ENCODE results near the gene GIPC1. TPM values are rescaled to one million over a fixed set of nuclear protein-coding genes. Genes with fewer than 3 reads are reported as not detected.

The GIPC1 gene
- polyA plus RNA-seq (2011; rRNA removed) (41.4 and 52.9 TPM in 2 replicates), polyA plus RNA-seq (2017; fragmentation: RNase III; extraction: RNeasy Plus Mini Kit Qiagen cat#74134 plus additional on column Dnase treatment) (81.4 to 88.6 TPM (median 86.4 TPM) in 3 replicates), polyA minus RNA-seq (2011; rRNA and poly(A)+ RNA removed) (27.3 and 33.1 TPM in 2 replicates)
- 99.5 and 148 TPM in 2 replicates for polyA plus RNA-seq (2012; cell fraction: cytosol; rRNA removed)
- 116 and 149 TPM in 2 replicates for polyA plus RNA-seq (2012; cell fraction: nucleus; rRNA removed)

DNA sequence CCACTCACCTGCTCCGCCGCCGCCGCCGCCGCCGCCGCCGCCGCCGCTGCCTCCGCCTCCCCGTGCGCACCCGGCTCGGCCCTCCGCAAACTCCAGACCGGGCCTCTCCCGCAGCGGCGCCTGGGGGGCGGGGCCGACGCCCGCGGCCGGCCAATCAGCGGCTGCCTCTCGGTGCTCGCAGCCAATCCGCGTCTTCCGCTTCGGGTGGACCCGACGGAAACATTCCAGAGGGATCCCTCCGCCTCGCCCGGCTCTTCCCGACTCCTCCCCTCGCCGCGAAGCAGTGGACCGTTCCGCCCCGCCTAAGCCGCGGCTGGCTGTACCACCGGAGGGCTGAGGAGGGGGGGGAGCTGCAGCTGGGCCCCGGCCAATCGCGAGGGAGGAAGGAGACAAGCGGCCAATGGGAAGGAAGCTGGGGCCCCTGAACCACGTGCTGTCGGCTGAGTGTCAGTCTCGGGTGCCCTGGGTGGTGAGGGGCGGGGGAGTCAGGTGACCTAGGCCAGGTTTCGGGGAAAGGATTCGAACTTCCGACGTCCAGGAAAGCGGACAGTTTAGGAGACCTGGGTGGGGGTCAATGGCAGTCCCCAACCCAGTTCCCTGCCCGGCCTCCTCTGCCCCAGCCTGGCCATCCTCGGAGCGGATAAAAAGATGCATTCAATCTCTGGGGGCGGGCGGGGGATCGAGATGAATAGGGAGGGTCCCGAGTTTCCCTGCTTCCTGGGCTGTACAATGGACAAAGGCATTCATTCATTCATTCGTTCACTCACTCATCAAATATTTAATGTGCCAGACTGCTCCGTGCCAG, at the start of gene GIPC1:
GIPC1 (minus strand) TSS at position 99 of the 805 bp plus-strand sequence. CDS start 13,151 bp downstream, outside the sequence.
- POLR2A ChIA-PET, result interaction anchor here (0.6 to 3.9 kb wide), 4 partner anchors 9 to 22 kb away, joined by 4 to 31 read pairs (median 7); partner anchors contain the start of gene DNAJB1
- Histone ChIP-seq H3K4me2 (peak within 1 kb of the TSS; percentile 93), H3K4me1 (peaks cover 28% of the 10 kb centered on the region), H3K9me3 (no peaks in the 10 kb centered on the region), H3K4me3 (peak within 1 kb of the TSS; percentile 68), H3K27ac (peak within 1 kb of the TSS; percentile 89 to 99)
- FAIRE-seq, result no peak
- DNase-seq (ENCODE audit: low read depth in 1 of 2, low spot score in 1 of 2), result peak; percentile 96 to 98
- peak; percentile 93 for ATAC-seq
- TF ChIP-seq, protein P1, sequence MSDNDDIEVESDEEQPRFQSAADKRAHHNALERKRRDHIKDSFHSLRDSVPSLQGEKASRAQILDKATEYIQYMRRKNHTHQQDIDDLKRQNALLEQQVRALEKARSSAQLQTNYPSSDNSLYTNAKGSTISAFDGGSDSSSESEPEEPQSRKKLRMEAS (IDR thresholded peaks at IDR 0.05), result peak; percentile 92
- no peak for TF ChIP-seq EHF (CRISPR knock-in tag; IDR thresholded peaks at IDR 0.05)
- TF ChIP-seq RARB (CRISPR knock-in tag; IDR thresholded peaks at IDR 0.05), result no peak
- no peak for TF ChIP-seq PHF8 (IDR thresholded peaks at IDR 0.05; ENCODE audit: borderline replicate concordance, low read depth)
- no peak for TF ChIP-seq ZSCAN20 (CRISPR knock-in tag; IDR thresholded peaks at IDR 0.05)
- peak; percentile 16; the same call in 1 of the 2 replicates for TF ChIP-seq BHLHE40 (IDR thresholded peaks at IDR 0.05; ENCODE audit: low read depth, low read length)
- TF ChIP-seq, protein P2, sequence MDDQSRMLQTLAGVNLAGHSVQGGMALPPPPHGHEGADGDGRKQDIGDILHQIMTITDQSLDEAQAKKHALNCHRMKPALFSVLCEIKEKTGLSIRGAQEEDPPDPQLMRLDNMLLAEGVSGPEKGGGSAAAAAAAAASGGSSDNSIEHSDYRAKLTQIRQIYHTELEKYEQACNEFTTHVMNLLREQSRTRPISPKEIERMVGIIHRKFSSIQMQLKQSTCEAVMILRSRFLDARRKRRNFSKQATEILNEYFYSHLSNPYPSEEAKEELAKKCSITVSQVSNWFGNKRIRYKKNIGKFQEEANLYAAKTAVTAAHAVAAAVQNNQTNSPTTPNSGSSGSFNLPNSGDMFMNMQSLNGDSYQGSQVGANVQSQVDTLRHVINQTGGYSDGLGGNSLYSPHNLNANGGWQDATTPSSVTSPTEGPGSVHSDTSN (IDR thresholded peaks at IDR 0.05), result peak; percentile 70; the same call in 1 of the 2 replicates
- TF ChIP-seq NR3C1 (IDR thresholded peaks at IDR 0.05), result no peak
- 0 out of 2 replicates have a peak, but pooled peaks have one; percentile 38 for TF ChIP-seq MYC (IDR thresholded peaks at IDR 0.05; ENCODE audit: borderline replicate concordance, low read length)
- peak; percentile 95 for TF ChIP-seq USF2 (IDR thresholded peaks at IDR 0.05)
- peak; percentile 76 for TF ChIP-seq E2F6 (IDR thresholded peaks at IDR 0.05; ENCODE audit: borderline replicate concordance, low read depth)
- TF ChIP-seq JUN (IDR thresholded peaks at IDR 0.05), result 0 out of 5 replicates have a peak, but pooled peaks have one; percentile 21 to 41
- TF ChIP-seq GATA3 (IDR thresholded peaks at IDR 0.05; ENCODE audit: borderline replicate concordance), result peak; percentile 49; the same call in 1 of the 2 replicates
- TF ChIP-seq FOSL2 (IDR thresholded peaks at IDR 0.05), result no peak
- TF ChIP-seq FOSL2 (CRISPR knock-in tag; IDR thresholded peaks at IDR 0.05), result no peak
- whole genome bisulfite sequencing (ENCODE audit: missing lambda C conversion rate), result 15% methylated on average over 33 of the region's 71 CpGs
- CTCF ChIA-PET, result interaction anchor here (0.6 to 3.7 kb wide), 6 partner anchors 9 to 349 kb away, joined by 3 to 21 read pairs (median 6); no protein-coding TSS in a partner anchor

DNA sequence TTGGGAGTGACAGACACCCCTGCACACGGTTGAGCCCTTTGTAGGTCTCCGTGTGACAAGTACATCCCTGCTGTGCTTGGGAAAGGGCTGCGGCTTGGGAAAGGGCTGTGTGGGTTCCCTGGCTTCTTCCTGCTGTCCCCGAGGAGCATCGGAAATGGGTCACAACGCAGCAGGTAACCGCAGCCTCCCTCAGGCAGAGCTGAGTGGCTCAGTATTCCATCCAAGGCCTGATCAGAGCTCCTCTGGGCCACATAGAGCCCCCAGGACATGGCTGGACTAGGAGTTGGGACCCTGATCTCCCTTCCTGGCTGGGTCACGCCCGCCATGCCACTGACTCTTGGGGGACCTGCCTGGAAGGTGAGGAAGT, 49.8 kb upstream of the GIPC1 start:
- 100% methylated on average over 3 of the region's 9 CpGs for WGBS (ENCODE audit: missing lambda C conversion rate)
- H3K4me3 ChIP-seq, result no peak overlapping the region
- peaks cover 9% of the 10 kb centered on the region; the same call in 2 of the 3 replicates for H3K4me1 ChIP-seq
- no peaks in the 10 kb centered on the region for H3K9me3 ChIP-seq
- FAIRE-seq, result no peak
- no peak overlapping the region for H3K27ac ChIP-seq
- ChIA-PET CTCF (interaction anchor here (1.3 to 3.2 kb wide), 3 partner anchors 9 to 28 kb away, joined by 4 to 15 read pairs (median 5); no protein-coding TSS in a partner anchor), POLR2A (no interaction called here)
- ATAC-seq, result no peak
- no peak overlapping the region for H3K4me2 ChIP-seq
- TF ChIP-seq MAFK (IDR thresholded peaks at IDR 0.05; ENCODE audit: partially characterized antibody), result no peak
- TF ChIP-seq TFCP2L1 (CRISPR knock-in tag; IDR thresholded peaks at IDR 0.05), result no peak
- no peak for TF ChIP-seq NPAS2 (CRISPR knock-in tag; IDR thresholded peaks at IDR 0.05; ENCODE audit: borderline replicate concordance)
- TF ChIP-seq, protein P3, sequence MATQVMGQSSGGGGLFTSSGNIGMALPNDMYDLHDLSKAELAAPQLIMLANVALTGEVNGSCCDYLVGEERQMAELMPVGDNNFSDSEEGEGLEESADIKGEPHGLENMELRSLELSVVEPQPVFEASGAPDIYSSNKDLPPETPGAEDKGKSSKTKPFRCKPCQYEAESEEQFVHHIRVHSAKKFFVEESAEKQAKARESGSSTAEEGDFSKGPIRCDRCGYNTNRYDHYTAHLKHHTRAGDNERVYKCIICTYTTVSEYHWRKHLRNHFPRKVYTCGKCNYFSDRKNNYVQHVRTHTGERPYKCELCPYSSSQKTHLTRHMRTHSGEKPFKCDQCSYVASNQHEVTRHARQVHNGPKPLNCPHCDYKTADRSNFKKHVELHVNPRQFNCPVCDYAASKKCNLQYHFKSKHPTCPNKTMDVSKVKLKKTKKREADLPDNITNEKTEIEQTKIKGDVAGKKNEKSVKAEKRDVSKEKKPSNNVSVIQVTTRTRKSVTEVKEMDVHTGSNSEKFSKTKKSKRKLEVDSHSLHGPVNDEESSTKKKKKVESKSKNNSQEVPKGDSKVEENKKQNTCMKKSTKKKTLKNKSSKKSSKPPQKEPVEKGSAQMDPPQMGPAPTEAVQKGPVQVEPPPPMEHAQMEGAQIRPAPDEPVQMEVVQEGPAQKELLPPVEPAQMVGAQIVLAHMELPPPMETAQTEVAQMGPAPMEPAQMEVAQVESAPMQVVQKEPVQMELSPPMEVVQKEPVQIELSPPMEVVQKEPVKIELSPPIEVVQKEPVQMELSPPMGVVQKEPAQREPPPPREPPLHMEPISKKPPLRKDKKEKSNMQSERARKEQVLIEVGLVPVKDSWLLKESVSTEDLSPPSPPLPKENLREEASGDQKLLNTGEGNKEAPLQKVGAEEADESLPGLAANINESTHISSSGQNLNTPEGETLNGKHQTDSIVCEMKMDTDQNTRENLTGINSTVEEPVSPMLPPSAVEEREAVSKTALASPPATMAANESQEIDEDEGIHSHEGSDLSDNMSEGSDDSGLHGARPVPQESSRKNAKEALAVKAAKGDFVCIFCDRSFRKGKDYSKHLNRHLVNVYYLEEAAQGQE (IDR thresholded peaks at IDR 0.05), result no peak
- no peak for TF ChIP-seq KDM5A (IDR thresholded peaks at IDR 0.05)
- TF ChIP-seq HOXA7 (CRISPR knock-in tag; IDR thresholded peaks at IDR 0.05), result no peak
- TF ChIP-seq, protein P2 (IDR thresholded peaks at IDR 0.05), result no peak
- TF ChIP-seq POLR2AphosphoS2 (conservative IDR thresholded peaks at IDR 0.05; ENCODE audit: low read length), result no peak
- TF ChIP-seq HDAC2 (IDR thresholded peaks at IDR 0.05), result no peak
- no peak for TF ChIP-seq FOSL2 (IDR thresholded peaks at IDR 0.05)
- no peak for TF ChIP-seq FOSL2 (CRISPR knock-in tag; IDR thresholded peaks at IDR 0.05)
- no peak for TF ChIP-seq HEYL (CRISPR knock-in tag; IDR thresholded peaks at IDR 0.05)
- DNase-seq (ENCODE audit: low read depth in 1 of 2, low spot score in 1 of 2), result no peak

Measured in A549 (cell line).